Testis (tissue), 2 donors: ENCODE results near the gene ATP2C1.

Experiments
- CTCF ChIP-seq, 3 experiments: fragments of 450-650 bp in 2 of 3; fragments of 200-600 bp in 1 of 3; sonication (generic) in 1 of 3; IDR thresholded peaks; one replicate each; pipeline ENCODE4 v1.5.1; 2016 to 2019; ENCODE audit warnings: antibody characterized with exemption in 3 of 3, mild to moderate bottlenecking in 2 of 3, moderate library complexity in 1 of 3
- POLR2A ChIP-seq: fragments of 450-650 bp; IDR thresholded peaks from one replicate; pipeline ENCODE4 v1.6.1; 2017; ENCODE audit warnings: antibody characterized with exemption, mild to moderate bottlenecking, moderate library complexity

- TF ChIP-seq CTCF (IDR thresholded peaks at IDR 0.05) (no peak), POLR2A (no peak)
These were observed 115.8 kb downstream of the ATP2C1 start for GRCh38 chr3:131009698-131010097.
